Neural cell (in vitro differentiated cells): Measurements from ENCODE around the gene HIF1A. TPM values are rescaled to one million over a fixed set of nuclear protein-coding genes. Genes with fewer than 3 reads are reported as not detected.

Experiments used
- H2AFZ ChIP-seq: fragments of 200-600, 300-800 bp; sonication (generic), shearing (Covaris generic); 2 replicates; pipeline ENCODE4 v1.6.0; 2014; ENCODE audit warnings: low read depth, mild to moderate bottlenecking, antibody characterized with exemption, low read length, moderate library complexity
- H3F3A ChIP-seq: fragments of 200-600 bp; shearing (Covaris generic); 2 replicates; pipeline ENCODE4 v1.6.1; 2016; ENCODE audit warnings: mild to moderate bottlenecking, moderate library complexity, mixed read lengths, antibody characterized with exemption, low read length; ENCODE audit not compliant: insufficient read depth, poor library complexity, severe bottlenecking
- H3K27ac ChIP-seq: fragments of 200-600, 300-800 bp; sonication (generic), shearing (Covaris generic); 2 replicates; pipeline ENCODE4 v1.5.1; 2014; ENCODE audit warnings: mild to moderate bottlenecking, low read length, moderate library complexity
- H3K27me3 ChIP-seq: fragments of 300-800, 200-600 bp; sonication (generic), shearing (Covaris generic); 2 replicates; pipeline ENCODE4 v1.6.0; 2014; ENCODE audit warnings: mild to moderate bottlenecking, low read depth, low read length, moderate library complexity; ENCODE audit not compliant: insufficient read depth
- H3K36me3 ChIP-seq: fragments of 300-800, 200-600 bp; sonication (generic), shearing (Covaris generic); 2 replicates; pipeline ENCODE4 v1.5.1; 2014; ENCODE audit warnings: mild to moderate bottlenecking, antibody characterized with exemption, low read length, moderate library complexity; ENCODE audit not compliant: insufficient read depth
- H3K4me2 ChIP-seq: fragments of 300-800, 200-600 bp; sonication (generic), shearing (Covaris generic); 2 replicates; pipeline ENCODE4 v1.6.0; 2014; ENCODE audit warnings: mild to moderate bottlenecking, low read length
- H3K4me3 ChIP-seq: fragments of 300-800, 200-600 bp; sonication (generic), shearing (Covaris generic); 2 replicates; pipeline ENCODE4 v1.5.1; 2014; ENCODE audit warnings: mild to moderate bottlenecking, low read length, moderate library complexity
- H3K79me2 ChIP-seq: fragments of 200-600 bp; shearing (Covaris generic); replicated peaks from 2 replicates; pipeline ENCODE4 v1.6.0; 2014; ENCODE audit warnings: mild to moderate bottlenecking, low read length, moderate library complexity; ENCODE audit not compliant: insufficient read depth
- H3K9ac ChIP-seq: fragments of 300-800, 200-600 bp; sonication (generic), shearing (Covaris generic); 2 replicates; pipeline ENCODE4 v1.6.1; 2016; ENCODE audit warnings: mild to moderate bottlenecking, low read length, mixed read lengths
- H3K9me2 ChIP-seq: fragments of 200-600 bp; shearing (Covaris generic); 2 replicates; pipeline ENCODE4 v1.6.1; 2016; ENCODE audit warnings: mild to moderate bottlenecking, low read length, mixed read lengths; ENCODE audit not compliant: insufficient read depth
- H3K9me3 ChIP-seq: fragments of 200-600, 300-800 bp; sonication (generic), shearing (Covaris generic); 2 replicates; pipeline ENCODE4 v1.6.1; 2016; ENCODE audit warnings: mild to moderate bottlenecking, mixed run types, low read length, moderate library complexity, mixed read lengths
- H4K20me1 ChIP-seq: fragments of 200-600 bp; shearing (Covaris generic); 2 replicates; pipeline ENCODE4 v1.6.1; 2016; ENCODE audit warnings: mild to moderate bottlenecking, mixed run types; ENCODE audit not compliant: insufficient read depth
- EP300 ChIP-seq: fragments of 450-650 bp; conservative IDR thresholded peaks from 2 replicates; pipeline ENCODE4 v1.6.1; 2014; ENCODE audit warnings: antibody characterized with exemption, mild to moderate bottlenecking, moderate library complexity; ENCODE audit not compliant: poor library complexity, severe bottlenecking
- EZH2 ChIP-seq: fragments of 200-600, 300-800 bp; shearing (Covaris generic), sonication (generic); IDR thresholded peaks from 2 replicates; pipeline ENCODE4 v1.6.1; 2014; ENCODE audit warnings: antibody characterized with exemption, low read length, borderline replicate concordance, mild to moderate bottlenecking; ENCODE audit not compliant: insufficient read depth, poor library complexity, severe bottlenecking
- MXI1 ChIP-seq: fragments of 450-650 bp; conservative IDR thresholded peaks from 2 replicates; pipeline ENCODE4 v1.6.1; 2014; ENCODE audit warnings: antibody characterized with exemption, mild to moderate bottlenecking; ENCODE audit not compliant: poor library complexity, severe bottlenecking
- POLR2AphosphoS5 ChIP-seq: IDR thresholded peaks from 2 replicates; pipeline ENCODE4 v1.6.1; 2012
- RAD21 ChIP-seq: fragments of 450-650 bp; conservative IDR thresholded peaks from 2 replicates; pipeline ENCODE4 v1.6.1; 2014; ENCODE audit warnings: antibody characterized with exemption, mild to moderate bottlenecking, moderate library complexity
- SMC3 ChIP-seq: fragments of 450-650 bp; conservative IDR thresholded peaks from 2 replicates; pipeline ENCODE4 v1.6.1; 2014; ENCODE audit warnings: antibody characterized with exemption, mild to moderate bottlenecking, moderate library complexity; ENCODE audit not compliant: poor library complexity
- TAF1 ChIP-seq: IDR thresholded peaks from 2 replicates; pipeline ENCODE4 v1.6.1; 2012; ENCODE audit warnings: low read depth
- polyA plus RNA-seq: library from polyadenylated mRNA; depleted of rRNA; stranded (reverse); fragments of >200 nt; gene quantifications from 2 replicates; pipeline ENCODE4 v1.2.3, GENCODE V29; 2014
- TF ChIP-seq, protein P1 (sequence below): IDR thresholded peaks from 2 replicates; pipeline ENCODE4 v1.6.1; 2012; ENCODE audit warnings: borderline replicate concordance
- TF ChIP-seq, protein P2 (sequence below): fragments of 450-650 bp; IDR thresholded peaks from 2 replicates; pipeline ENCODE4 v1.5.1; 2014; ENCODE audit warnings: antibody characterized with exemption, mild to moderate bottlenecking, moderate library complexity; ENCODE audit not compliant: poor library complexity, severe bottlenecking

The HIF1A gene
- polyA plus RNA-seq, 1 donor from 2014 or later, result 75.0 TPM

DNA sequence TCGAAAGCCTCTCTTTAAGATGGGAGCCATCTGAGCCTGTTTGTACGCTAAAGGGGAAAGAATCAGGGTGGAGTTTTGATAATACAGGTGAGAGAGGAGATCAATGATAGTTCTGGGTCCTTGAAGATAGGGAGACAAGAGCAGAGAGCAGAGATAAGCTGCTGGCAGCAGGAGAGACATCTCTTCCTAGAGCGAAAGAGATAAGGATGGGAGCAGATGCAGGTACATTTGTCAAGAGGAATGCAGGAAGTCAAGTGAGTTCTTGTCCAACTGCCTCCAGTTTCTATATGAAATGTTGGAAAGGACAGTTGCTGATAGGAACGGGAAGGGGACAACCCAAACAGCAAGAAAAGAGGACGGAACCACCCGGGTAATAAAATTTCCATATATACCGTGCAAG is 24.7 kb upstream of the HIF1A start:
- no peaks in the 10 kb centered on the region for H3K27me3 ChIP-seq
- no peaks in the 10 kb centered on the region for H3K9me3 ChIP-seq
- no peak overlapping the region for H2AFZ ChIP-seq
- TF ChIP-seq TAF1 (no peak), RAD21 (no peak), MXI1 (no peak), POLR2AphosphoS5 (no peak)
- TF ChIP-seq, protein P1, sequence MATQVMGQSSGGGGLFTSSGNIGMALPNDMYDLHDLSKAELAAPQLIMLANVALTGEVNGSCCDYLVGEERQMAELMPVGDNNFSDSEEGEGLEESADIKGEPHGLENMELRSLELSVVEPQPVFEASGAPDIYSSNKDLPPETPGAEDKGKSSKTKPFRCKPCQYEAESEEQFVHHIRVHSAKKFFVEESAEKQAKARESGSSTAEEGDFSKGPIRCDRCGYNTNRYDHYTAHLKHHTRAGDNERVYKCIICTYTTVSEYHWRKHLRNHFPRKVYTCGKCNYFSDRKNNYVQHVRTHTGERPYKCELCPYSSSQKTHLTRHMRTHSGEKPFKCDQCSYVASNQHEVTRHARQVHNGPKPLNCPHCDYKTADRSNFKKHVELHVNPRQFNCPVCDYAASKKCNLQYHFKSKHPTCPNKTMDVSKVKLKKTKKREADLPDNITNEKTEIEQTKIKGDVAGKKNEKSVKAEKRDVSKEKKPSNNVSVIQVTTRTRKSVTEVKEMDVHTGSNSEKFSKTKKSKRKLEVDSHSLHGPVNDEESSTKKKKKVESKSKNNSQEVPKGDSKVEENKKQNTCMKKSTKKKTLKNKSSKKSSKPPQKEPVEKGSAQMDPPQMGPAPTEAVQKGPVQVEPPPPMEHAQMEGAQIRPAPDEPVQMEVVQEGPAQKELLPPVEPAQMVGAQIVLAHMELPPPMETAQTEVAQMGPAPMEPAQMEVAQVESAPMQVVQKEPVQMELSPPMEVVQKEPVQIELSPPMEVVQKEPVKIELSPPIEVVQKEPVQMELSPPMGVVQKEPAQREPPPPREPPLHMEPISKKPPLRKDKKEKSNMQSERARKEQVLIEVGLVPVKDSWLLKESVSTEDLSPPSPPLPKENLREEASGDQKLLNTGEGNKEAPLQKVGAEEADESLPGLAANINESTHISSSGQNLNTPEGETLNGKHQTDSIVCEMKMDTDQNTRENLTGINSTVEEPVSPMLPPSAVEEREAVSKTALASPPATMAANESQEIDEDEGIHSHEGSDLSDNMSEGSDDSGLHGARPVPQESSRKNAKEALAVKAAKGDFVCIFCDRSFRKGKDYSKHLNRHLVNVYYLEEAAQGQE, result no peak
- H3K27ac ChIP-seq, result no peak overlapping the region
- no peaks in the 10 kb centered on the region for H3K36me3 ChIP-seq
- H3K79me2 ChIP-seq, result no peaks in the 10 kb centered on the region
- no peak overlapping the region for H3K4me3 ChIP-seq
- H3F3A ChIP-seq, result no peaks in the 10 kb centered on the region
- no peak overlapping the region for H3K9ac ChIP-seq
- no peaks in the 10 kb centered on the region for H4K20me1 ChIP-seq
- no peaks in the 10 kb centered on the region for H3K9me2 ChIP-seq
- H3K4me2 ChIP-seq, result no peak overlapping the region

DNA sequence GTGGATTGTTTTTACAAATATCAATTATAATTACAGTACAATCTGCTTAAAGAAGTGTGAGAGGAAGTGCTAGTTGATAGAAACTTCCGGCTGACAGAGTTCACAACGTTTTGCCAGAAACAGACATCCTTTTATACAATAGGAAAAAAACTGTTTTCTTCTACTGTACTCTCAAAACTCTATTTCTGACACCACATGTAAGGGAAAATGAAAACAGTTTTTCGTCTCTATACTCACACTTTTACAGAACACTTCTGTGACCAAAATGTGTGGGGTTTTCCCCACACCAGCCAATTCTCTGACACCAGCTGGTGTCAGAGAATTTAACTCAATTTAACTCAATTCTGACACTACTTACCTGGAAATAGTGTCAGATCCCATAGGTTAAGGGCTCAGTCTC is 24.2 kb upstream of the HIF1A start:
- TF ChIP-seq, protein P2, sequence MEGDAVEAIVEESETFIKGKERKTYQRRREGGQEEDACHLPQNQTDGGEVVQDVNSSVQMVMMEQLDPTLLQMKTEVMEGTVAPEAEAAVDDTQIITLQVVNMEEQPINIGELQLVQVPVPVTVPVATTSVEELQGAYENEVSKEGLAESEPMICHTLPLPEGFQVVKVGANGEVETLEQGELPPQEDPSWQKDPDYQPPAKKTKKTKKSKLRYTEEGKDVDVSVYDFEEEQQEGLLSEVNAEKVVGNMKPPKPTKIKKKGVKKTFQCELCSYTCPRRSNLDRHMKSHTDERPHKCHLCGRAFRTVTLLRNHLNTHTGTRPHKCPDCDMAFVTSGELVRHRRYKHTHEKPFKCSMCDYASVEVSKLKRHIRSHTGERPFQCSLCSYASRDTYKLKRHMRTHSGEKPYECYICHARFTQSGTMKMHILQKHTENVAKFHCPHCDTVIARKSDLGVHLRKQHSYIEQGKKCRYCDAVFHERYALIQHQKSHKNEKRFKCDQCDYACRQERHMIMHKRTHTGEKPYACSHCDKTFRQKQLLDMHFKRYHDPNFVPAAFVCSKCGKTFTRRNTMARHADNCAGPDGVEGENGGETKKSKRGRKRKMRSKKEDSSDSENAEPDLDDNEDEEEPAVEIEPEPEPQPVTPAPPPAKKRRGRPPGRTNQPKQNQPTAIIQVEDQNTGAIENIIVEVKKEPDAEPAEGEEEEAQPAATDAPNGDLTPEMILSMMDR, result no peak
- no peak for TF ChIP-seq MXI1
- Histone ChIP-seq H4K20me1 (no peaks in the 10 kb centered on the region), H3K27ac (no peak overlapping the region), H3K4me3 (no peak overlapping the region), H3K9me3 (no peaks in the 10 kb centered on the region), H3F3A (no peaks in the 10 kb centered on the region), H3K4me2 (no peak overlapping the region), H3K9ac (no peak overlapping the region), H3K36me3 (no peaks in the 10 kb centered on the region), H3K79me2 (no peaks in the 10 kb centered on the region), H2AFZ (no peak overlapping the region), H3K9me2 (no peaks in the 10 kb centered on the region), H3K27me3 (no peaks in the 10 kb centered on the region)

DNA sequence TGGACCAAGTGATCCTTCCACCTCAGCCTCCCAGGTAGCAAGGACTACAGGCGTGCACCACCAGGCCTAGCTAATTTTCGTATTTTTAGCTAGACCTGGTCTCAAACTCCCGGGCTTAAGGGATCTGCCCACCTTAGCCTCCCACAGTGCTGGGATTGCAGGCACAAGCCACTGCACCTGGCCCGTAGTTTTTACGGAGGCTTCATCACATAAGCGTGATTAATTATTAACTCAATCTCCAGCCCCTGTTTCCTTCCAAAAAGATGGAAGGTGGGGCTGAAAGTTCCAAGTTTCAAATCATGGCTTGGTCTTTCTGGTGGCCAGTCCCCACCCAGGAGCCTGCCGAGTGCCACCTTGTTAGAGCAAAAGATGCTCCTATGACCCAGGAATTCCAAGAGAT is 22.5 kb upstream of the HIF1A start:
- TF ChIP-seq TAF1 (no peak), SMC3 (no peak), RAD21 (no peak), MXI1 (no peak), EP300 (no peak), EZH2 (no peak), POLR2AphosphoS5 (no peak)
- TF ChIP-seq, protein P1, result no peak
- TF ChIP-seq, protein P2, result no peak
- H3F3A ChIP-seq, result no peaks in the 10 kb centered on the region
- H3K9me2 ChIP-seq, result no peaks in the 10 kb centered on the region
- H2AFZ ChIP-seq, result no peak overlapping the region
- no peaks in the 10 kb centered on the region for H3K9me3 ChIP-seq
- no peak overlapping the region for H3K4me3 ChIP-seq
- H3K27ac ChIP-seq, result no peak overlapping the region
- no peaks in the 10 kb centered on the region for H4K20me1 ChIP-seq
- H3K4me2 ChIP-seq, result no peak overlapping the region
- H3K27me3 ChIP-seq, result no peaks in the 10 kb centered on the region
- no peak overlapping the region for H3K9ac ChIP-seq
- H3K79me2 ChIP-seq, result no peaks in the 10 kb centered on the region
- H3K36me3 ChIP-seq, result no peaks in the 10 kb centered on the region
